Right atrium auricular region (tissue), 2 donors: ENCODE results near the gene DGKG. TPM values are rescaled to one million over a fixed set of nuclear protein-coding genes. Genes with fewer than 3 reads are reported as not detected.

Experiments used
- DNase-seq: peaks from one replicate; pipeline ENCODE4 v3.0.0-alpha.2; 2019; ENCODE audit warnings: low spot score
- H3K27ac ChIP-seq, 2 donors: fragments of 200-600 bp; sonication (generic); 1 replicate in 1 of 2; 2 replicates in 1 of 2; pipeline ENCODE4 v1.5.1; 2016 to 2019
- H3K27me3 ChIP-seq, 2 donors: fragments of 200-600 bp; sonication (generic); one replicate each; pipeline versions ENCODE4 v1.5.1 to v1.6.0; 2017 to 2019
- H3K36me3 ChIP-seq: fragments of 200-600 bp; sonication (generic); one replicate; pipeline ENCODE4 v1.5.1; 2016
- H3K4me1 ChIP-seq, 2 donors: fragments of 200-600 bp; sonication (generic); one replicate each; pipeline versions ENCODE4 v1.5.1 to v1.6.0; 2017 to 2019
- H3K4me3 ChIP-seq, 2 donors: fragments of 200-600 bp; sonication (generic); 1 replicate in 1 of 2; 2 replicates in 1 of 2; pipeline ENCODE4 v1.5.1; 2017 to 2019; ENCODE audit warnings: mild to moderate bottlenecking in 1 of 2, moderate library complexity in 1 of 2
- H3K9me3 ChIP-seq, 2 donors: fragments of 200-600 bp; sonication (generic); one replicate each; pipeline ENCODE4 v1.5.1; 2019
- CTCF ChIP-seq, 2 donors: fragments of 200-600 bp; sonication (generic); IDR thresholded peaks; one replicate each; pipeline ENCODE4 v1.5.1; 2019; ENCODE audit warnings: antibody characterized with exemption in 2 of 2
- total RNA-seq, 2 donors: library from RNA; depleted of rRNA; stranded (reverse); fragments of >200 nt; gene quantifications; one replicate each; pipeline ENCODE4 v1.1.0, GENCODE V29; 2016

Gene DGKG
- total RNA-seq, 2 donors from 2014 or later, result 25.1 to 27.4 TPM

GRCh38 chr3:186287711-186288110, 74.3 kb downstream of the DGKG start:
- Histone ChIP-seq H3K4me1 (peaks cover 0 to 5% of the 10 kb centered on the region in 2 donors), H3K9me3 (no peaks in the 10 kb centered on the region), H3K27me3 (no peaks in the 10 kb centered on the region), H3K4me3 (no peak overlapping the region), H3K36me3 (peaks cover 8% of the 10 kb centered on the region), H3K27ac (no peak overlapping the region)
- no peak for TF ChIP-seq CTCF (IDR thresholded peaks at IDR 0.05)
- DNase-seq, result no peak

- H3K4me1 ChIP-seq, result peaks cover 0 to 5% of the 10 kb centered on the region in 2 donors
- H3K27ac ChIP-seq, result no peak overlapping the region
- H3K36me3 ChIP-seq, result peaks cover 8% of the 10 kb centered on the region
These were observed 75.9 kb downstream of the DGKG start for GRCh38 chr3:186286114-186286513.

GRCh38 chr3:186284661-186285060, 77.4 kb downstream of the DGKG start:
- DNase-seq, result no peak
- Histone ChIP-seq H3K9me3 (no peaks in the 10 kb centered on the region), H3K27me3 (no peaks in the 10 kb centered on the region), H3K36me3 (peaks cover 10% of the 10 kb centered on the region), H3K4me1 (peaks cover 0 to 5% of the 10 kb centered on the region in 2 donors), H3K27ac (no peak overlapping the region), H3K4me3 (no peak overlapping the region)
- TF ChIP-seq CTCF (IDR thresholded peaks at IDR 0.05), result no peak

More at GRCh38 chr3:186286114-186286513, 75.9 kb downstream of the DGKG start:
- Histone ChIP-seq H3K4me3 (no peak overlapping the region), H3K27me3 (no peaks in the 10 kb centered on the region), H3K9me3 (no peaks in the 10 kb centered on the region)
- DNase-seq, result no peak
- no peak for TF ChIP-seq CTCF (IDR thresholded peaks at IDR 0.05)

GRCh38 chr3:186284349-186284652, 77.7 kb downstream of the DGKG start:
- no peak for DNase-seq
- H3K4me1 ChIP-seq, result peaks cover 0 to 5% of the 10 kb centered on the region in 2 donors
- no peak for TF ChIP-seq CTCF (IDR thresholded peaks at IDR 0.05)
- H3K27ac ChIP-seq, result no peak overlapping the region
- H3K9me3 ChIP-seq, result no peaks in the 10 kb centered on the region
- H3K36me3 ChIP-seq, result peaks cover 13% of the 10 kb centered on the region
- H3K27me3 ChIP-seq, result no peaks in the 10 kb centered on the region
- H3K4me3 ChIP-seq, result no peak overlapping the region

GRCh38 chr3:186283651-186284348, 78.2 kb downstream of the DGKG start:
- Histone ChIP-seq H3K9me3 (no peaks in the 10 kb centered on the region), H3K36me3 (peaks cover 15% of the 10 kb centered on the region), H3K4me3 (no peak overlapping the region), H3K27me3 (no peaks in the 10 kb centered on the region), H3K27ac (no peak overlapping the region), H3K4me1 (peaks cover 0 to 5% of the 10 kb centered on the region in 2 donors)
- TF ChIP-seq CTCF (IDR thresholded peaks at IDR 0.05), result no peak
- no peak for DNase-seq

- Histone ChIP-seq H3K27me3 (no peaks in the 10 kb centered on the region), H3K27ac (no peak overlapping the region), H3K4me3 (no peak overlapping the region), H3K36me3 (peaks cover 15% of the 10 kb centered on the region), H3K4me1 (no peaks in the 10 kb centered on the region), H3K9me3 (no peaks in the 10 kb centered on the region)
- no peak for DNase-seq
- TF ChIP-seq CTCF (IDR thresholded peaks at IDR 0.05), result no peak
These were observed 78.9 kb downstream of the DGKG start for GRCh38 chr3:186283096-186283495.
